ENCODE results near the gene CCDC15. TPM values are rescaled to one million over a fixed set of nuclear protein-coding genes. Genes with fewer than 3 reads are reported as not detected.

CCDC15 gene
- total and polyA plus RNA-seq, 2 experiments from 2014 or later, result 2.9 to 3.3 TPM

DNA sequence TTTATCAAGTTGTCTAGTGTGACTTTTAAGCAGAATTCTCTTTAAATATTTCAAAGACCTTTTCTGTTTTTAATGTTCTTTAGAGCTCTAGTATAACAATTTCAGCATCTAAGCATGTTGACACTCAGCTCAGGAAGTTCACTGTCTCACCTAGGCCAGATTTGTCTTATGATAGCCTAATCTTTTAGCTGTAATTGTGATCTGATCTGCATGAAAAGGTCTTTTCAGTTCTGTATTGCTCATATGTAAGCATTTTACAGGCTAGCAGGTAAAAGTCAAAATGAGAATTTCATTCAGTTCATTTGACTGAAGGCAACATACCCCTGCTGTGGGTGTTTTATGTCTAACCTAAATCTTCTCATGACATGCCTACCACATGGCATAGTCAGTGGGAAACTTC is 62.4 kb downstream of the CCDC15 start (continued):
- TF ChIP-seq, protein P1, sequence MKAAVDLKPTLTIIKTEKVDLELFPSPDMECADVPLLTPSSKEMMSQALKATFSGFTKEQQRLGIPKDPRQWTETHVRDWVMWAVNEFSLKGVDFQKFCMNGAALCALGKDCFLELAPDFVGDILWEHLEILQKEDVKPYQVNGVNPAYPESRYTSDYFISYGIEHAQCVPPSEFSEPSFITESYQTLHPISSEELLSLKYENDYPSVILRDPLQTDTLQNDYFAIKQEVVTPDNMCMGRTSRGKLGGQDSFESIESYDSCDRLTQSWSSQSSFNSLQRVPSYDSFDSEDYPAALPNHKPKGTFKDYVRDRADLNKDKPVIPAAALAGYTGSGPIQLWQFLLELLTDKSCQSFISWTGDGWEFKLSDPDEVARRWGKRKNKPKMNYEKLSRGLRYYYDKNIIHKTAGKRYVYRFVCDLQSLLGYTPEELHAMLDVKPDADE (IDR thresholded peaks at IDR 0.05), result no peak
- TF ChIP-seq NANOG (IDR thresholded peaks at IDR 0.05; ENCODE audit: borderline replicate concordance), result no peak
- no peak for TF ChIP-seq POLR2AphosphoS5 (IDR thresholded peaks at IDR 0.05; ENCODE audit: low read depth)
- TF ChIP-seq EZH2phosphoT487 (IDR thresholded peaks at IDR 0.05; ENCODE audit: unreplicated experiment), result no peak
- TF ChIP-seq ZNF114 (CRISPR knock-in tag; IDR thresholded peaks at IDR 0.05), result no peak

DNA sequence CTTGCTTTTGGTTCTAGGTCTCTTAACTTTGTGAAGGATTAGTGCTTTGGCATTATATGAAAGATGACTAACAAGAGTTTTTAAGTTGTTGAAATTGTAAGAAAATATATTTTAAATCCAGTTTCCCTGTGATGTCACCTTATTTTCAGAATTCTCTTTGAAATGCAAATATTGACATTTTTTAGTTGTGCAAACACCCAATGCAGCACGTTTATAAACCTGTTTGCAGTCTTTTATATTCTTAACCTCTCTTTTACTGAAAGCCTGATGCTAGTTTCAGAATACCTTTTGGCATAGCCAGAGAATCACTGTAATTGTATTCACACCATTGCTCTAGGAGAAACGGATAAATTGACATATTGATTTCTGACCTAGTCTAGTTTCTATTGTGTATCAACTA is 66.3 kb downstream of the CCDC15 start:
- no peak overlapping the region for H3K27ac Mint-ChIP-seq
- ATAC-seq (no peak), DNase-seq (ENCODE audit: low spot score) (no peak)
- H3K9me3 Mint-ChIP-seq, result no peaks in the 10 kb centered on the region
- Histone ChIP-seq H2AFZ (no peak overlapping the region), H3K9me2 (ENCODE audit: insufficient read depth) (no peaks in the 10 kb centered on the region), H3K4me3 (no peak overlapping the region), H3K27me3 (ENCODE audit: insufficient read depth) (no peaks in the 10 kb centered on the region), H3K36me3 (ENCODE audit: insufficient read depth) (no peaks in the 10 kb centered on the region), H3K4me1 (ENCODE audit: insufficient read depth) (no peaks in the 10 kb centered on the region), H3K27ac (ENCODE audit: low read depth) (no peak overlapping the region), H3K79me2 (replicated peaks; ENCODE audit: insufficient read depth) (no peaks in the 10 kb centered on the region), H3K4me2 (no peak overlapping the region), H3F3A (replicated peaks; ENCODE audit: low read depth) (no peaks in the 10 kb centered on the region), H4K20me1 (replicated peaks; ENCODE audit: insufficient read depth) (no peaks in the 10 kb centered on the region)
- H3K36me3 Mint-ChIP-seq (ENCODE audit: low read depth), result no peaks in the 10 kb centered on the region
- no peaks in the 10 kb centered on the region for H3K4me1 Mint-ChIP-seq
- H3K4me3 Mint-ChIP-seq, result no peak overlapping the region
- TF ChIP-seq ZNF331 (CRISPR knock-in tag; IDR thresholded peaks at IDR 0.05; ENCODE audit: low read depth), result no peak
- TF ChIP-seq, protein P1 (IDR thresholded peaks at IDR 0.05), result no peak
- no peak for TF ChIP-seq EZH2 (IDR thresholded peaks at IDR 0.05; ENCODE audit: low read depth, unreplicated experiment)
- no peak for TF ChIP-seq POLR2AphosphoS5 (IDR thresholded peaks at IDR 0.05; ENCODE audit: low read depth)
- TF ChIP-seq ZNF114 (CRISPR knock-in tag; IDR thresholded peaks at IDR 0.05), result no peak
- H3K27me3 Mint-ChIP-seq (ENCODE audit: insufficient read depth, low read depth, poor library complexity), result no peaks in the 10 kb centered on the region

DNA sequence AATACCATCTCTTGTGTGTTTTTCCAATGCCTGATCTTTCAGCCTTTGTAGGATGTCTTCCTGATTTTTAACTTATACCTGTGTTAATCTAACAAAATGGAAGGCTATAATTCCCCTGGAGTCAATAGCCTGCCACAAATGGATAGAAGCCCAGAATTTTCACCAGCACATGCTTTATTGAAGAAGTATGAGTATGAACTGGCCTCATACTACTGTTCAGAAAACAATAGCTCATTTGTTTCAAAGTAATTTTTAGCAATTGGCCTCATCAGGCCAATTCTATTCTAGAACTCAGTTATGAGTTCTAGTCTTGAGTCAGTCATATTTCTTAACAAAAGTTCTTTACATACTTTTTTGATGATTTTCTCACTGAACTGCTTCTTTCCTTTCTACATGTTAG is 68.5 kb downstream of the CCDC15 start:
- Histone ChIP-seq H3K4me3 (no peak overlapping the region), H2AFZ (no peak overlapping the region), H3K27me3 (ENCODE audit: insufficient read depth) (no peaks in the 10 kb centered on the region), H3K9me2 (ENCODE audit: insufficient read depth) (no peaks in the 10 kb centered on the region; the same call in 1 of the 2 replicates), H3F3A (replicated peaks; ENCODE audit: low read depth) (no peaks in the 10 kb centered on the region), H3K4me2 (no peak overlapping the region), H3K4me1 (ENCODE audit: insufficient read depth) (no peaks in the 10 kb centered on the region), H3K36me3 (ENCODE audit: insufficient read depth) (no peaks in the 10 kb centered on the region), H3K27ac (ENCODE audit: low read depth) (no peak overlapping the region), H3K79me2 (replicated peaks; ENCODE audit: insufficient read depth) (no peaks in the 10 kb centered on the region), H4K20me1 (replicated peaks; ENCODE audit: insufficient read depth) (no peaks in the 10 kb centered on the region)
- no peak for ATAC-seq
- H3K27me3 Mint-ChIP-seq (ENCODE audit: insufficient read depth, low read depth, poor library complexity), result no peaks in the 10 kb centered on the region
- H3K27ac Mint-ChIP-seq, result no peak overlapping the region
- peaks cover 2% of the 10 kb centered on the region; the same call in 1 of the 3 replicates for H3K4me1 Mint-ChIP-seq
- no peak overlapping the region for H3K4me3 Mint-ChIP-seq
- H3K9me3 Mint-ChIP-seq, result no peaks in the 10 kb centered on the region
- no peak for DNase-seq (ENCODE audit: low spot score)
- H3K36me3 Mint-ChIP-seq (ENCODE audit: low read depth), result no peaks in the 10 kb centered on the region
- TF ChIP-seq, protein P2, sequence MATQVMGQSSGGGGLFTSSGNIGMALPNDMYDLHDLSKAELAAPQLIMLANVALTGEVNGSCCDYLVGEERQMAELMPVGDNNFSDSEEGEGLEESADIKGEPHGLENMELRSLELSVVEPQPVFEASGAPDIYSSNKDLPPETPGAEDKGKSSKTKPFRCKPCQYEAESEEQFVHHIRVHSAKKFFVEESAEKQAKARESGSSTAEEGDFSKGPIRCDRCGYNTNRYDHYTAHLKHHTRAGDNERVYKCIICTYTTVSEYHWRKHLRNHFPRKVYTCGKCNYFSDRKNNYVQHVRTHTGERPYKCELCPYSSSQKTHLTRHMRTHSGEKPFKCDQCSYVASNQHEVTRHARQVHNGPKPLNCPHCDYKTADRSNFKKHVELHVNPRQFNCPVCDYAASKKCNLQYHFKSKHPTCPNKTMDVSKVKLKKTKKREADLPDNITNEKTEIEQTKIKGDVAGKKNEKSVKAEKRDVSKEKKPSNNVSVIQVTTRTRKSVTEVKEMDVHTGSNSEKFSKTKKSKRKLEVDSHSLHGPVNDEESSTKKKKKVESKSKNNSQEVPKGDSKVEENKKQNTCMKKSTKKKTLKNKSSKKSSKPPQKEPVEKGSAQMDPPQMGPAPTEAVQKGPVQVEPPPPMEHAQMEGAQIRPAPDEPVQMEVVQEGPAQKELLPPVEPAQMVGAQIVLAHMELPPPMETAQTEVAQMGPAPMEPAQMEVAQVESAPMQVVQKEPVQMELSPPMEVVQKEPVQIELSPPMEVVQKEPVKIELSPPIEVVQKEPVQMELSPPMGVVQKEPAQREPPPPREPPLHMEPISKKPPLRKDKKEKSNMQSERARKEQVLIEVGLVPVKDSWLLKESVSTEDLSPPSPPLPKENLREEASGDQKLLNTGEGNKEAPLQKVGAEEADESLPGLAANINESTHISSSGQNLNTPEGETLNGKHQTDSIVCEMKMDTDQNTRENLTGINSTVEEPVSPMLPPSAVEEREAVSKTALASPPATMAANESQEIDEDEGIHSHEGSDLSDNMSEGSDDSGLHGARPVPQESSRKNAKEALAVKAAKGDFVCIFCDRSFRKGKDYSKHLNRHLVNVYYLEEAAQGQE (IDR thresholded peaks at IDR 0.05; ENCODE audit: unreplicated experiment), result no peak
- TF ChIP-seq, protein P3, sequence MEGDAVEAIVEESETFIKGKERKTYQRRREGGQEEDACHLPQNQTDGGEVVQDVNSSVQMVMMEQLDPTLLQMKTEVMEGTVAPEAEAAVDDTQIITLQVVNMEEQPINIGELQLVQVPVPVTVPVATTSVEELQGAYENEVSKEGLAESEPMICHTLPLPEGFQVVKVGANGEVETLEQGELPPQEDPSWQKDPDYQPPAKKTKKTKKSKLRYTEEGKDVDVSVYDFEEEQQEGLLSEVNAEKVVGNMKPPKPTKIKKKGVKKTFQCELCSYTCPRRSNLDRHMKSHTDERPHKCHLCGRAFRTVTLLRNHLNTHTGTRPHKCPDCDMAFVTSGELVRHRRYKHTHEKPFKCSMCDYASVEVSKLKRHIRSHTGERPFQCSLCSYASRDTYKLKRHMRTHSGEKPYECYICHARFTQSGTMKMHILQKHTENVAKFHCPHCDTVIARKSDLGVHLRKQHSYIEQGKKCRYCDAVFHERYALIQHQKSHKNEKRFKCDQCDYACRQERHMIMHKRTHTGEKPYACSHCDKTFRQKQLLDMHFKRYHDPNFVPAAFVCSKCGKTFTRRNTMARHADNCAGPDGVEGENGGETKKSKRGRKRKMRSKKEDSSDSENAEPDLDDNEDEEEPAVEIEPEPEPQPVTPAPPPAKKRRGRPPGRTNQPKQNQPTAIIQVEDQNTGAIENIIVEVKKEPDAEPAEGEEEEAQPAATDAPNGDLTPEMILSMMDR (conservative IDR thresholded peaks at IDR 0.05; ENCODE audit: low read depth in 2 of 2), result no peak
- TF ChIP-seq POLR2AphosphoS5 (IDR thresholded peaks at IDR 0.05; ENCODE audit: low read depth), result no peak
- TF ChIP-seq EZH2 (IDR thresholded peaks at IDR 0.05; ENCODE audit: low read depth, unreplicated experiment), result no peak
- no peak for TF ChIP-seq ZNF331 (CRISPR knock-in tag; IDR thresholded peaks at IDR 0.05; ENCODE audit: low read depth)
- TF ChIP-seq NANOG (IDR thresholded peaks at IDR 0.05; ENCODE audit: borderline replicate concordance), result no peak
- no peak for TF ChIP-seq ZNF114 (CRISPR knock-in tag; IDR thresholded peaks at IDR 0.05)
- no peak for TF ChIP-seq EZH2phosphoT487 (IDR thresholded peaks at IDR 0.05; ENCODE audit: unreplicated experiment)
- TF ChIP-seq, protein P1 (IDR thresholded peaks at IDR 0.05), result no peak
- no peak for TF ChIP-seq STAT1 (IDR thresholded peaks at IDR 0.05; ENCODE audit: unreplicated experiment)
